Glutamatergic neuron (in vitro differentiated cells): ENCODE results near the gene STAMBPL1. TPM values are rescaled to one million over a fixed set of nuclear protein-coding genes. Genes with fewer than 3 reads are reported as not detected.

Experiments used
- DNase-seq: peaks from one replicate; pipeline ENCODE4 v3.0.0; 2022
- H3K27ac Mint-ChIP-seq: one replicate; pipeline ENCODE4 v1.8.0; 2020; ENCODE audit warnings: mild to moderate bottlenecking, mixed read lengths, inconsistent platforms; ENCODE audit not compliant: unreplicated experiment
- H3K27me3 Mint-ChIP-seq: one replicate; pipeline ENCODE4 v1.8.0; 2020; ENCODE audit warnings: mild to moderate bottlenecking, moderate library complexity, mixed read lengths, inconsistent platforms; ENCODE audit not compliant: unreplicated experiment
- H3K36me3 Mint-ChIP-seq: one replicate; pipeline ENCODE4 v1.8.0; 2020; ENCODE audit warnings: mild to moderate bottlenecking, mixed read lengths, inconsistent platforms; ENCODE audit not compliant: unreplicated experiment
- H3K4me1 Mint-ChIP-seq: one replicate; pipeline ENCODE4 v1.8.0; 2020; ENCODE audit warnings: mild to moderate bottlenecking, low read depth, mixed read lengths, inconsistent platforms; ENCODE audit not compliant: unreplicated experiment
- H3K4me3 Mint-ChIP-seq: one replicate; pipeline ENCODE4 v1.8.0; 2020; ENCODE audit warnings: mild to moderate bottlenecking, mixed read lengths, inconsistent platforms; ENCODE audit not compliant: unreplicated experiment
- H3K9me3 Mint-ChIP-seq: one replicate; pipeline ENCODE4 v1.8.0; 2020; ENCODE audit warnings: mild to moderate bottlenecking, moderate library complexity, mixed read lengths, inconsistent platforms; ENCODE audit not compliant: unreplicated experiment
- CTCF ChIP-seq: fragments of 200-600 bp; sonication (generic); IDR thresholded peaks from one replicate; pipeline ENCODE4 v1.5.0; 2021; ENCODE audit not compliant: partially characterized antibody, unreplicated experiment
- total RNA-seq: library from RNA; stranded (reverse); fragmentation: NEBNext Ultra II Directional; extraction: Animal tissue kit (Norgen Biotek cat#: 25700); gene quantifications from one replicate; pipeline ENCODE4 v1.2.1, GENCODE V29; 2021; ENCODE audit not compliant: unreplicated experiment

Gene STAMBPL1
- total RNA-seq, 1 donor from 2014 or later, result 4.4 TPM

- DNase-seq, result no peak
- Mint-ChIP-seq H3K36me3 (no peaks in the 10 kb centered on the region), H3K4me3 (no peak overlapping the region), H3K27ac (no peak overlapping the region), H3K9me3 (no peaks in the 10 kb centered on the region), H3K27me3 (no peaks in the 10 kb centered on the region), H3K4me1 (peaks cover 11% of the 10 kb centered on the region)
- TF ChIP-seq CTCF, result no peak
Measured at GRCh38 chr10:88949051-88949450, 69.0 kb downstream of the STAMBPL1 start.

- no peaks in the 10 kb centered on the region for H3K27me3 Mint-ChIP-seq
- H3K4me1 Mint-ChIP-seq, result peaks cover 11% of the 10 kb centered on the region
- no peak overlapping the region for H3K27ac Mint-ChIP-seq
- no peaks in the 10 kb centered on the region for H3K36me3 Mint-ChIP-seq
- H3K9me3 Mint-ChIP-seq, result no peaks in the 10 kb centered on the region
- TF ChIP-seq CTCF, result no peak
- H3K4me3 Mint-ChIP-seq, result no peak overlapping the region
- DNase-seq, result no peak
Measured at GRCh38 chr10:88949912-88950837, 70.1 kb downstream of the STAMBPL1 start.

GRCh38 chr10:88952647-88953111 is 72.6 kb downstream of the STAMBPL1 start, which contains the start of gene ACTA2:
ACTA2 (minus strand) TSS chr10:88952773; CDS start chr10:88948930, 3,843 bp downstream.
- no peaks in the 10 kb centered on the region for H3K27me3 Mint-ChIP-seq
- H3K27ac Mint-ChIP-seq, result no peak within 1 kb of the TSS
- H3K4me3 Mint-ChIP-seq, result no peak within 1 kb of the TSS
- TF ChIP-seq CTCF, result no peak
- H3K36me3 Mint-ChIP-seq, result no peaks in the 10 kb centered on the region
- no peak for DNase-seq
- peaks cover 11% of the 10 kb centered on the region for H3K4me1 Mint-ChIP-seq
- peaks cover 2% of the 10 kb centered on the region for H3K9me3 Mint-ChIP-seq

GRCh38 chr10:88953662-88954061 is 73.6 kb downstream of the STAMBPL1 start:
- Mint-ChIP-seq H3K4me1 (peaks cover 11% of the 10 kb centered on the region), H3K27ac (no peak overlapping the region), H3K36me3 (no peaks in the 10 kb centered on the region), H3K9me3 (peaks cover 2% of the 10 kb centered on the region), H3K27me3 (no peaks in the 10 kb centered on the region), H3K4me3 (no peak overlapping the region)
- DNase-seq, result no peak
- no peak for TF ChIP-seq CTCF
